HEK293T (cell line): ENCODE measurements around the gene C10orf67.

ENCODE experiments used
- ARNT ChIP-seq: fragments of 450-650 bp; IDR thresholded peaks from 2 replicates; pipeline ENCODE4 v1.6.1; 2017; ENCODE audit warnings: mild to moderate bottlenecking
- FOXK2 ChIP-seq: fragments of 450-650 bp; IDR thresholded peaks from 2 replicates; pipeline ENCODE4 v1.6.1; 2016; ENCODE audit warnings: mild to moderate bottlenecking

- TF ChIP-seq FOXK2, result no peak
- TF ChIP-seq ARNT, result no peak
Observed at GRCh38 chr10:23376229-23376655, 31.6 kb upstream of the C10orf67 start.
